ENCODE results near the gene THOC1.
"Not testable (repeated sequence)": the region's sequence is repeated elsewhere in the genome, so short reads cannot be mapped to it uniquely, and the experiment has no call there.

The THOC1 gene

GRCh38 chr18:267688-268552 lies at the start of gene THOC1:
Gene THOC1, minus strand, starts transcription at chr18:268047. Its CDS starts 28 bp downstream, at chr18:268019.
- Histone ChIP-seq H3K9me3 (replicated peaks in 1 of 11) (no peaks in the 10 kb centered on the region), H3K4me2 (peak within 1 kb of the TSS; percentile 78 to 97 (median 91)), H3K27ac (peak within 1 kb of the TSS; percentile 94 to 100 (median 99)), H3K9ac (peak within 1 kb of the TSS; percentile 96 to 99 (median 99)), H4K20me1 (peaks cover 0 to 14% (median 0%) of the 10 kb centered on the region in 11 experiments; a peak in 3 of 22 replicates), H3K4me3 (peak within 1 kb of the TSS; percentile 78 to 94 (median 87)), H3K4me1 (peaks cover 28 to 34% (median 30%) of the 10 kb centered on the region in 10 experiments), H3K27me3 (no peaks in the 10 kb centered on the region), H3K36me3 (peaks cover 21 to 36% (median 28%) of the 10 kb centered on the region in 11 experiments)
- no peak for TF ChIP-seq Cebpa-rat (IDR thresholded peaks at IDR 0.05)

- Histone ChIP-seq H3K9me3 (replicated peaks in 1 of 11) (peaks cover 0 to 7% (median 0%) of the 10 kb centered on the region in 11 experiments; a peak in 1 of 22 replicates), H3K36me3 (peaks cover 0 to 37% (median 0%) of the 10 kb centered on the region in 11 experiments; a peak in 6 of 22 replicates), H4K20me1 (no peaks in the 10 kb centered on the region), H3K27ac (no peak overlapping the region), H3K4me1 (peaks cover 24 to 44% (median 38%) of the 10 kb centered on the region in 10 experiments), H3K9ac (no peak overlapping the region), H3K4me3 (no peak overlapping the region), H3K27me3 (no peaks in the 10 kb centered on the region), H3K4me2 (no peak overlapping the region)
- TF ChIP-seq Cebpa-rat (IDR thresholded peaks at IDR 0.05) = no peak
Observed at GRCh38 chr18:317618-318017, 49.8 kb upstream of the THOC1 start.

GRCh38 chr18:316393-316792 lies 48.5 kb upstream of the THOC1 start:
- H3K4me1 ChIP-seq = peaks cover 12 to 31% (median 25%) of the 10 kb centered on the region in 10 experiments
- no peak overlapping the region for H3K4me3 ChIP-seq
- no peak overlapping the region for H3K9ac ChIP-seq
- H3K4me2 ChIP-seq = peak overlapping the region in 4 of 11 experiments; percentile 0 to 21 (median 6); a peak in 4 of 22 replicates
- no peak overlapping the region for H3K27ac ChIP-seq
- H3K9me3 ChIP-seq (replicated peaks in 1 of 11) = peaks cover 0 to 7% (median 0%) of the 10 kb centered on the region in 11 experiments; a peak in 1 of 22 replicates
- H3K27me3 ChIP-seq = no peaks in the 10 kb centered on the region
- no peaks in the 10 kb centered on the region for H4K20me1 ChIP-seq
- no peak for TF ChIP-seq Cebpa-rat (IDR thresholded peaks at IDR 0.05)
- H3K36me3 ChIP-seq = peaks cover 0 to 30% (median 0%) of the 10 kb centered on the region in 11 experiments; a peak in 6 of 22 replicates

- Histone ChIP-seq H3K36me3 (peaks cover 0 to 9% (median 0%) of the 10 kb centered on the region in 11 experiments; a peak in 6 of 22 replicates), H3K9ac (no peak overlapping the region), H3K9me3 (replicated peaks in 1 of 11) (peaks cover 0 to 6% (median 0%) of the 10 kb centered on the region in 11 experiments; a peak in 1 of 22 replicates), H3K4me1 (peaks cover 0 to 18% (median 10%) of the 10 kb centered on the region in 10 experiments; a peak in 8 of 20 replicates), H3K27ac (no peak overlapping the region), H3K4me2 (no peak overlapping the region), H4K20me1 (no peaks in the 10 kb centered on the region), H3K4me3 (no peak overlapping the region), H3K27me3 (no peaks in the 10 kb centered on the region)
- TF ChIP-seq Cebpa-rat (IDR thresholded peaks at IDR 0.05) = no peak
Observed at GRCh38 chr18:313931-314330, 46.1 kb upstream of the THOC1 start.

GRCh38 chr18:312415-312814 lies 44.6 kb upstream of the THOC1 start:
- Histone ChIP-seq H3K4me3 (no peak overlapping the region), H3K27ac (no peak overlapping the region), H3K4me1 (peaks cover 0 to 18% (median 10%) of the 10 kb centered on the region in 10 experiments; a peak in 8 of 20 replicates), H3K4me2 (no peak overlapping the region), H3K9me3 (replicated peaks in 1 of 11) (no peaks in the 10 kb centered on the region), H3K9ac (no peak overlapping the region), H4K20me1 (no peaks in the 10 kb centered on the region), H3K36me3 (no peaks in the 10 kb centered on the region; a peak in 1 of 22 replicates), H3K27me3 (no peaks in the 10 kb centered on the region)
- no peak for TF ChIP-seq Cebpa-rat (IDR thresholded peaks at IDR 0.05)

- Histone ChIP-seq H3K27me3 (no peaks in the 10 kb centered on the region), H3K9ac (no peak overlapping the region), H4K20me1 (no peaks in the 10 kb centered on the region), H3K4me3 (no peak overlapping the region), H3K4me2 (no peak overlapping the region), H3K4me1 (peaks cover 0 to 8% (median 0%) of the 10 kb centered on the region in 10 experiments; a peak in 2 of 20 replicates), H3K9me3 (replicated peaks in 1 of 11) (no peaks in the 10 kb centered on the region), H3K27ac (no peak overlapping the region), H3K36me3 (no peaks in the 10 kb centered on the region)
- TF ChIP-seq Cebpa-rat (IDR thresholded peaks at IDR 0.05) = no peak
Observed at GRCh38 chr18:310042-310441, 42.2 kb upstream of the THOC1 start.

- H3K36me3 ChIP-seq; H3K4me1 ChIP-seq; H4K20me1 ChIP-seq; H3K4me2 ChIP-seq; H3K27ac ChIP-seq; H3K9ac ChIP-seq; H3K4me3 ChIP-seq; H3K27me3 ChIP-seq; H3K9me3 ChIP-seq (replicated peaks in 1 of 11): not testable (repeated sequence)
Observed at GRCh38 chr18:308086-308485, 40.2 kb upstream of the THOC1 start.

GRCh38 chr18:306608-307255 lies 38.9 kb upstream of the THOC1 start:
- Histone ChIP-seq H3K9ac (no peak overlapping the region), H3K4me3 (no peak overlapping the region), H3K27me3 (no peaks in the 10 kb centered on the region), H3K4me2 (no peak overlapping the region), H3K4me1 (peaks cover 0 to 6% (median 0%) of the 10 kb centered on the region in 10 experiments; a peak in 1 of 20 replicates), H3K36me3 (no peaks in the 10 kb centered on the region), H3K27ac (no peak overlapping the region), H3K9me3 (replicated peaks in 1 of 11) (no peaks in the 10 kb centered on the region), H4K20me1 (no peaks in the 10 kb centered on the region)
- no peak for TF ChIP-seq Cebpa-rat (IDR thresholded peaks at IDR 0.05)

- H3K27ac ChIP-seq = no peak overlapping the region
- no peak overlapping the region for H3K4me2 ChIP-seq
- TF ChIP-seq Cebpa-rat (IDR thresholded peaks at IDR 0.05) = no peak
- no peak overlapping the region for H3K4me3 ChIP-seq
- H3K36me3 ChIP-seq = no peaks in the 10 kb centered on the region
- H3K27me3 ChIP-seq = no peaks in the 10 kb centered on the region
- H3K9me3 ChIP-seq (replicated peaks in 1 of 11) = no peaks in the 10 kb centered on the region
- no peak overlapping the region for H3K9ac ChIP-seq
- H4K20me1 ChIP-seq = no peaks in the 10 kb centered on the region
- peaks cover 0 to 6% (median 0%) of the 10 kb centered on the region in 10 experiments; a peak in 1 of 20 replicates for H3K4me1 ChIP-seq
Observed at GRCh38 chr18:305003-305501, 37.2 kb upstream of the THOC1 start.

All from BLaER1 treated with 17β-estradiol and CSF1 and Interleukin-3, amounts not matched to agents 10 nM and 100 nM (cell line).